Neural cell (in vitro differentiated cells): Measurements from ENCODE around the gene ASB12.
"Not testable (repeated sequence)": the region's sequence is repeated elsewhere in the genome, so short reads cannot be mapped to it uniquely, and the experiment has no call there.

Experiments used
- CTCF ChIP-seq: fragments of 450-650 bp; IDR thresholded peaks from 2 replicates; pipeline ENCODE4 v1.5.1; 2014; ENCODE audit warnings: antibody characterized with exemption, mild to moderate bottlenecking, moderate library complexity; ENCODE audit not compliant: poor library complexity, severe bottlenecking
- EZH2 ChIP-seq: fragments of 200-600, 300-800 bp; shearing (Covaris generic), sonication (generic); IDR thresholded peaks from 2 replicates; pipeline ENCODE4 v1.6.1; 2014; ENCODE audit warnings: antibody characterized with exemption, low read length, borderline replicate concordance, mild to moderate bottlenecking; ENCODE audit not compliant: insufficient read depth, poor library complexity, severe bottlenecking
- POLR2AphosphoS5 ChIP-seq: IDR thresholded peaks from 2 replicates; pipeline ENCODE4 v1.6.1; 2012
- RAD21 ChIP-seq: fragments of 450-650 bp; conservative IDR thresholded peaks from 2 replicates; pipeline ENCODE4 v1.6.1; 2014; ENCODE audit warnings: antibody characterized with exemption, mild to moderate bottlenecking, moderate library complexity
- SMC3 ChIP-seq: fragments of 450-650 bp; conservative IDR thresholded peaks from 2 replicates; pipeline ENCODE4 v1.6.1; 2014; ENCODE audit warnings: antibody characterized with exemption, mild to moderate bottlenecking, moderate library complexity; ENCODE audit not compliant: poor library complexity
- TAF1 ChIP-seq: IDR thresholded peaks from 2 replicates; pipeline ENCODE4 v1.6.1; 2012; ENCODE audit warnings: low read depth

GRCh38 chrX:64213989-64214388 lies 16.4 kb downstream of the ASB12 start:
- TF ChIP-seq SMC3, RAD21, CTCF, POLR2AphosphoS5, TAF1, EZH2: not testable (repeated sequence)
